Memory B cell (primary cell): Measurements from ENCODE around the gene PNCK.

Source experiments
- ATAC-seq: fragments of 150-1000 bp; cut with Tn5 transposase; 2 replicates; pipeline ENCODE4 v1.10.0; 2021; ENCODE audit warnings: low read depth, mild to moderate bottlenecking, moderate library complexity
- DNase-seq, 2 donors: peaks; one replicate each; pipeline ENCODE4 v3.0.0; 2022; ENCODE audit warnings: low spot score in 2 of 2
- H3K27ac Mint-ChIP-seq: one replicate; pipeline ENCODE4 v1.8.0; 2022; ENCODE audit warnings: mild to moderate bottlenecking, moderate library complexity, mixed read lengths
- H3K27me3 Mint-ChIP-seq: one replicate; pipeline ENCODE4 v1.8.0; 2022; ENCODE audit warnings: mixed read lengths
- H3K36me3 Mint-ChIP-seq: one replicate; pipeline ENCODE4 v1.8.0; 2022; ENCODE audit warnings: mild to moderate bottlenecking, mixed read lengths
- H3K4me1 Mint-ChIP-seq: one replicate; pipeline ENCODE4 v1.8.0; 2022; ENCODE audit warnings: mixed read lengths
- H3K4me3 Mint-ChIP-seq: one replicate; pipeline ENCODE4 v1.8.0; 2022; ENCODE audit warnings: mild to moderate bottlenecking, moderate library complexity, mixed read lengths
- H3K9me3 Mint-ChIP-seq: one replicate; pipeline ENCODE4 v1.8.0; 2022; ENCODE audit warnings: mixed read lengths

PNCK gene

DNA sequence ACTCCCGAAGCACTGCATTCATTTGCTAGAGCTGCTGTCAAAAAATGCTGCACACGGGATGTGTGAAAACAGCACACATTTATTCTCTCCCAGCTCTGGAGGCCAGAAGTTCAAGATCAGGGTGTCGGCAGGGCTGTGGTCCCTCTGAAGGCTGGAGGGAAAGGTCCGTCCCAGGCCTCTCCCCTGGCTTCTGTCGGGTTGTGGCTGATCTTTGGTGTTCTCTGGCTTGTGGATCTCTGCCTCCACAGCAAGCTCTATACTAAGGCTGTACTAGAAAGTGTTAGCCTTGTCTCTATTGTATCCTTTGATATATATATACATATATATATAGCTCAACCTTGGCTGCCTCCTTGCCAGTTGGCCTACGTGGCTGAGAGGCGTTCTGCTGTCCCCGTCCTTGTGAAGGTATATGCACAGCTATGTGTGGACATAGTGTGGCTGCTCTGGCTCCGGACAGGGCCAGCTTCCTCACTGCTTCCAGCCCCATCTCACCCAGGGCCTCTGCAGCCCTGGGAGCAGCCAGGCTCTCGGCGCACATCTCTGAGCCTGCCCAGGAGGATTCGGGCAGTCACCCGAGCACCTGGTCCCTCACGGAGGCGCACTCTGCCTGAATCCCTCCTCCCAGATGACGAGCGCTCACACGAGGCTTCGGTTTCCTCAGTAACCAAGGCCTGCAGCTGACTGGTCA lies 41.6 kb downstream of the PNCK start:
- Mint-ChIP-seq H3K27ac (no peak overlapping the region), H3K36me3 (peaks cover 2% of the 10 kb centered on the region), H3K9me3 (peaks cover 2% of the 10 kb centered on the region), H3K4me3 (no peak overlapping the region), H3K4me1 (peaks cover 2% of the 10 kb centered on the region), H3K27me3 (peaks cover 15% of the 10 kb centered on the region)
- ATAC-seq (no peak), DNase-seq (no peak)

DNA sequence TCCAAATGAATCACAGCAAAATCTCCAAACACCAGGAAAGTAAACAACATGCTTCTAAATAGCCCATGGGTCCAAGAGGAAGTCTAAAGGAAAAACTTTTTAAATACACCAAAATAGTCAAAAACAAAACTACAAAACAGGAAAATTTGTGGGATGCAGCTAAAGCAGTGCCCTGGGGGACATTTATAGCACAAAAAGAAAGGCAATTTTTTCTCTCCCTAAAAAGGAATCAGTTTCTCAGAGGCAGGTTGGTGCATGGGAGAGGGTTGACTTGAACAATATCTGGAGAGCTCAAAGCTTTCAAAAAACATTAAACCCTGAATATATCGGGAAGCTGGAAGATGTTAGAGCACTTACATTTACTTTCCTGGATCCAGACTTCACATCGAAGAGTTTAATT lies 42.3 kb downstream of the PNCK start:
- Mint-ChIP-seq H3K9me3 (peaks cover 2% of the 10 kb centered on the region), H3K4me3 (no peak overlapping the region), H3K27ac (no peak overlapping the region), H3K36me3 (peaks cover 2% of the 10 kb centered on the region), H3K4me1 (peaks cover 2% of the 10 kb centered on the region), H3K27me3 (peaks cover 15% of the 10 kb centered on the region)
- DNase-seq (no peak), ATAC-seq (no peak)

DNA sequence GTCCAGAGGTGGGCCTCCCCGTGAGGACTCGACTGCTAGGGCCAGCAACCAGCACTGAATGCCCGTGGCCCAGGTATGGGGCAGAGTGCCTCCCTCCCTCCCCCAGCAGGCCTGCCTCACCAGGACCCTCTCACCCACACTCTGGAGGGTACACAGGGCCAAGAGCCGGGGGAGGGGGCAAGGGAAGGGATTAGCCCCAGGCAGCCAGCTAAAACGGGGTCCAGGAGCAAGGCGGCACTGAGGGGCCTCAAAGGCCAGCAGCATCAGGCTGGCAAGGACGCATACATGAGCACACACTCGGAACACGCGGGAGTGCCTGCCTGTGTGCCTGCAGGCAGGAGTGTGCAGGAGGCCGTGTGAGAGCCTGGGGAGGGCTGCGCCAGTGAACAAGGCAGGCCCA lies 44.9 kb downstream of the PNCK start:
- peaks cover 2% of the 10 kb centered on the region for H3K4me1 Mint-ChIP-seq
- ATAC-seq (no peak), DNase-seq (no peak)
- peaks cover 2% of the 10 kb centered on the region for H3K36me3 Mint-ChIP-seq
- peaks cover 2% of the 10 kb centered on the region for H3K9me3 Mint-ChIP-seq
- no peak overlapping the region for H3K27ac Mint-ChIP-seq
- H3K4me3 Mint-ChIP-seq, result no peak overlapping the region
- H3K27me3 Mint-ChIP-seq, result peaks cover 10% of the 10 kb centered on the region

DNA sequence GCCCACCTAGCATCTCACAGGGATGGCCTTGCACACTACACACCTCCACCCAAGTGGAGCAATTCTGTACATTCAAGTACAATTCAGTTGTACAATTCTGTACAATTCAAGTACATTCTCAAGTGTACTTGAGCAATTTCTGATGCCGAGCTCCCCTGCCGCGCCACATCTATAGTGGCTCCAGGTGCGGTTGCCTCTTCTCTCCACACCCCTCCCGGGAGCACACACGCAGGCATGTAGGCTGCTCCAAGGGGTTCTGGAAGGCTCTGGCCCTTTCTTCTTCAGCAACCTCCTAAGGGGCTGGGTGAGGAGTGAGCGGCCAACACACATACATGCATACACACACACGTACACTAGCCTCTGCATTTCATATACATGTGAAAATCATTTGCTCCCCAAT lies 45.5 kb downstream of the PNCK start:
- no peak overlapping the region for H3K27ac Mint-ChIP-seq
- DNase-seq (no peak), ATAC-seq (no peak)
- peaks cover 11% of the 10 kb centered on the region for H3K27me3 Mint-ChIP-seq
- H3K9me3 Mint-ChIP-seq, result peaks cover 2% of the 10 kb centered on the region
- no peak overlapping the region for H3K4me3 Mint-ChIP-seq
- H3K36me3 Mint-ChIP-seq, result peaks cover 2% of the 10 kb centered on the region
- peaks cover 2% of the 10 kb centered on the region for H3K4me1 Mint-ChIP-seq

DNA sequence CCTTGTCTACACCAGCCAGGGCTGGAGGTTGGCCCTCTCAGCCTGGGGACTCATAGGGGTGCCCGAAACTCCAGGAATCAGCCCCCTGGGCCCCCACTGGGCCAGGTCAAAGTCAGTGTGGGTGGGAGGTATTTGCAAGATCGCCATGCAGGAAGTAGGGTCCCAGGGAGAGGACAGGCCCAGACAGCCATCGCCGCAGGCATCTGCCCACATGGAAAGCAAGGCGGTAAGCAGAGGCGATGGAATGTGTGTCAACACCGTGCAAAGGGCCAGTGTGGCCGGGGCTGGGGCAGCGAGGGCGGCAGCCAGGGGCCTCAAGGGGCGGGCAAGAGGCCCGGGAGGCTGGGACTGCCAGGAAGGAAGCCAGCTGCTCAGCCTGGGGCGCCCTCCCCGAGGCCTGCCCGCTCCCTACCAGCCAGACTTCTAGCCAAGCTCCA lies 45.9 kb downstream of the PNCK start:
- ATAC-seq (no peak), DNase-seq (no peak)
- H3K4me3 Mint-ChIP-seq, result no peak overlapping the region
- H3K9me3 Mint-ChIP-seq, result peaks cover 2% of the 10 kb centered on the region
- peaks cover 12% of the 10 kb centered on the region for H3K27me3 Mint-ChIP-seq
- H3K27ac Mint-ChIP-seq, result no peak overlapping the region
- H3K36me3 Mint-ChIP-seq, result peaks cover 2% of the 10 kb centered on the region
- peaks cover 2% of the 10 kb centered on the region for H3K4me1 Mint-ChIP-seq

DNA sequence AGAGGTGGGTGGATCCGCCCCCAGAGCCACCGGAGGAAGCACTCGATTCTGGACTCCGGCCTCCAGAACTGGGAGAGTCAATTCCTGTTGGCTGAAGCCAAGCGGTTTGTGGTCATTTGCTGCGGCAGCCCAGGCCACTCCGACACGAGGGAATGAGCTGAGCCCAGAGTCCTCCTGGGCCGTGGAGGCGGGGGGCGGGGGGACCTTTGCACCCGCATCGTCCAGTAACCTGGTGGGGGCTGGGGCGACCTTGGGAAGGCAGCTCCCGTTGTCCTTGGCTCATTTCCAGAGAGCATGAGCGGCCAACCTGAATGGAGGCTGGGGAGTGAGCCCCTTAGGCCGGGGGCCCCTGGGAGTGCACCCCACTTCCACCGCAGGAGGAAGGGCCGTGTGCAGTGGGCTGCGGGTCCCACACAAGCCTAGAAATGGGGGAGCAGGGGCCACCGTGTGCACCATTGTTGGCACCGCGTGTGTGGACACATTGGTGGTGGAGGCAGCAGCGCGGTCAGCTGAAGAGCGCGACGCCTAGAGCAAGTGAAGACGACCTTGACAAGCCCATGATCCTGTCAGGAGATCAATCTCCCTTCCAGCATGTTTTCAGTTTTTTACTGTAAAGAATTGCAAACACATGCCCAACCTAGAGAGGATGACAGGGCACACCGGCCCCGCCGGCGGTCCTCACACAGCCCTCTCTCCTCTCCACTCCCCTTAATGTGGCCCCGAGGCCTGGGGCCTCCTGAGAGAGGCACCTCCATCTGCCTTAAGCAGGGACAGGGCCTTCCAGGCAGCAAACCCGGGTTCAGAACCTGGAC lies 46.5 kb downstream of the PNCK start:
- Mint-ChIP-seq H3K36me3 (peaks cover 2% of the 10 kb centered on the region), H3K9me3 (peaks cover 2% of the 10 kb centered on the region), H3K4me3 (no peak overlapping the region), H3K4me1 (peaks cover 2% of the 10 kb centered on the region), H3K27ac (no peak overlapping the region), H3K27me3 (peaks cover 13% of the 10 kb centered on the region)
- DNase-seq, result no peak
- no peak for ATAC-seq

DNA sequence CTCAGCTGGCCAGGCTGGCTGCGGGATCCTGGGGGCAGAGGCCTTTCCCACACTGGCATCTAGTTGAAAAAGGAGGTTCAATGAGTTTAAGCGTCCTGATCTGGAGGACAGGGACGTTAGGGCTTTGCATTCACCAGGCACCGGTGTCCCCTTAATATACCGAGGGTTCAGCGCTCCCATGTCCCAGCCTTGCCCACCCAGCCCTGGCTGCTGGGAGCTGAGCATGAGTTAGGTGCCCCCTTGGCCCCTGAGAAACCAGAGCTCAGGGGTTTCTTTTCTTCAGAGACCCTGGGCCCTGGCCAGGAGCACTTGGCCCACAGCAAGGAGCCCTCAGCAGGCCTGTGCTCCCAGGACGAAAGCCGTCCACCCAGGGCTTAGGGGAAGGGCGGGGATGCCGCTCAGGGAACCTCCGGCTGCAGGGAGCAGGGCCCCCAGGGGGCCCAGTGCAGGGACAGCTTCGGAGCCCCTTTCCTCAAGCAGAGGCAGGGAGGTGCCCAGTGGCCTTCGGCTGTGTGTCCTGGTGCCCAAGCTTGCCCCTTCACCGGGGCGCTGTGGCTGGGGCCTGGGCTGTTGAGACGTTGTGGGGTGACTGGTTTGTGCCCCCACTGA lies 47.5 kb downstream of the PNCK start:
- Mint-ChIP-seq H3K9me3 (peaks cover 2% of the 10 kb centered on the region), H3K27me3 (peaks cover 14% of the 10 kb centered on the region), H3K36me3 (peaks cover 2% of the 10 kb centered on the region), H3K27ac (no peak overlapping the region), H3K4me1 (peaks cover 2% of the 10 kb centered on the region), H3K4me3 (no peak overlapping the region)
- ATAC-seq (no peak), DNase-seq (no peak)

DNA sequence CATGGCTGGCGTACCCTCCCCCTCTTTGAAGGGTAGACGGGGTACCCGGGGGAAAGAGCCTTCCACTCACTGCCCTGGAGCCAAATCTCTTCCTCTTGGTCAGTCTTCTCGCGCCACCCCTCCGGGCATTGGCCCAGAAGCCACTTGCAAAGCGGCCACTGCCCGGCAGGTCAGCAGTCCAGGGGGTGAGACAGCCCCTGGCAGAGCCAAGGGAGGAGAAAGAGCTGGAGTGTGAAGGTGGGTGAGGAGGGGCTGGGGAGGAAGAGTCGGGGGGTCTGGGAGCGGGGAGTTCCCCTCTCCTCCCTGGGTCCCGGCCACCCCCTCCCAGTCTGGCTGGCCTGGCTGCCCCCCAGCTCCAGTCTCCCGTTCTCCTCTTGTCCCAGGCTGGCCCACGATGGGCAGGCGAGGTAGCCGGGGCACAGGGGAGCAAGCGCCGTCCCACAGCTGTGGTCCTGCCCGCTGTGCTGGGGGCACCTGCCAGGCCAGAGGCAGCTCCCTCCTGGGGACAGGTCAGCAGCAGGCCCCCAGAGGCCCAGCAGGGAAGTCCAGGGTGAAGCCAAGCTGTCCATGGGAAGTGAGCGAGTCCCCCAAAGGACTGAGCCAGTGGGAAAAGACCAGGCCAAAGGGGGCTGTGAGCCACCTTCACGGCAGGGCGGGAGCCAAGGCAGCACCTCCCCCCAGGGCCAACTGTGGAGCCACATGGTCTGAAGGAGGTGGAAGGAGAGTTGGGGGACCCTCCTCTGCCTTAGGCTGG lies 48.2 kb downstream of the PNCK start:
- Mint-ChIP-seq H3K9me3 (no peaks in the 10 kb centered on the region), H3K27ac (no peak overlapping the region), H3K27me3 (peaks cover 12% of the 10 kb centered on the region), H3K4me1 (peaks cover 2% of the 10 kb centered on the region), H3K36me3 (no peaks in the 10 kb centered on the region), H3K4me3 (no peak overlapping the region)
- DNase-seq (no peak), ATAC-seq (no peak)

DNA sequence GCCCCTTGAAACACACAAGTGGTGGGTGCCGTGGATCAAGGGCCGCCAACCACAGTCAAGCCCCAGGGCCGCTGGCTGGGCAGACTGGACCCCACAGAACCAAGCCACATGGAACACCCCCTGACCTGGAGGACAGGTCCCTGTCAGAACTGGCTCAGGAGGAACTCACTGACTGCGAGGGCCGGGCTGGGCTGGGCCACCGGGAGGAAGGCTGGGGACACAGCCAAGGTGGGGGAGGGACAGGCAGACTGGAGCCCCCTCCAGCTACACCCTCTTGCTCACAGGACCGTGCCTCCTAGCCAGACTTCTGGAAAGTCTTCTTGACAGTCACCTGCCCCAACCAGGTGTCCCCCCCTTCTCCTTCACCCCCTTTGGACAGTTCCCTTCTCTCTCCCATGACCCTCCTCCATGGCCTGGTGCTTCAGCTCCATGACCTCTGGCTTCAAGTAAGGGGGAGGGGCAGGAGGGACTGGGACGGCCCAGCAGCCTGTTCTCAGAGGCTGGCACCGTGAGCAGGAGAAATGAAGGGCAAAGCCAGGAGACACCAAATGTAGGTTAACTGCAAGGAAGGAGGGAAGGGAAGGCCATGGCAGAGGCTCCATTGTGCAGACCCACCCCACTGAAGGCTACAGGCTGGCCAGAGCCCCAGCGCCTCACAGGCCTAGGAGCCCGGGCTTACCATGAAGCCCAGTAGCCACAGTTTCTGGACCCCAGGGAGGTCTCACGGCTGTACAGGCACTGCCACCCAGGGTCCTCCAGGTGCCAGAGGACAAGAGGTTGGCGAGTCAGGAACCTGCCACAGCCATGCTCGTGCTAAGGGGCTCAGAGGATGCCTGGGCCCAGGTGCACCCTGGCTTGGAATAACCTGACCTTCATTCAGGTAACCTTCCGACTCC lies 49.2 kb downstream of the PNCK start:
- DNase-seq (no peak), ATAC-seq (no peak)
- Mint-ChIP-seq H3K27ac (no peak overlapping the region), H3K4me1 (peaks cover 2% of the 10 kb centered on the region), H3K9me3 (no peaks in the 10 kb centered on the region), H3K4me3 (no peak overlapping the region), H3K27me3 (peaks cover 9% of the 10 kb centered on the region), H3K36me3 (no peaks in the 10 kb centered on the region)

DNA sequence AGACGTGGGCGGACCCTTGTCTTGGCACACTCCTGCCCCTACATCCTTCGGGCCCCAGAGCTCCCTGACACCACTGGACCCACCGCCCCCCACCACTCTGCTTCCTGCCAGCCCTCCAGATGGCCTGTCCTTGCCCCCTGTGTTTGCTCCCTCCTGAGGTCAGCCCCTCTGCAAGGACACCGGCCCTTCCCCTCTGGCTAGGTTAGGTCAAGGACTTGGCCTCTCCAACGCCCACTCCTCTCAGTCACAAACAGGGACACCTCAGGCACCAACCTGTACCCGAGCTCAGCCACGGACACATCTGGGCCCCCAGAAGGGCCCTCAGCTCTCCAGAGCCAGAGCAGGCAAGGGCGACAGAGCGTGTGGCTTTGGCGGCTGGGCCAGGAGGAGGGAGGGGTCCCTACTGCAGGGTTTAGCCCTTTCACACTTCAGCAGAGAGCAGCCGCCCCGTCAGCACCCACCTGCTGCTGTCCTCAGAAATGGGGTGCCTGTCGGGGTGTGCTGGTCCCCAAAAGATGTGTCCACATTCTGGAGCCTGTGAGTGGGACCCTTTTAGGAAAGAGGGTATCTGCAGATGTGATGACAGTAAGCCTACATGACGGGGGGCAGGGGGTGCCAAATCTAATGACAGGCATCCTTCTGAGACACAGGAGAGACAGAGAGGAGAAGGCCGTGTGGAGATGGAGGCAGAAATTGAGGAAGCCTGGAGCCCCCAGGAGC lies 50.1 kb downstream of the PNCK start:
- peaks cover 2% of the 10 kb centered on the region for H3K4me1 Mint-ChIP-seq
- no peak overlapping the region for H3K4me3 Mint-ChIP-seq
- no peaks in the 10 kb centered on the region for H3K9me3 Mint-ChIP-seq
- no peaks in the 10 kb centered on the region for H3K36me3 Mint-ChIP-seq
- peaks cover 9% of the 10 kb centered on the region for H3K27me3 Mint-ChIP-seq
- no peak for DNase-seq
- no peak for ATAC-seq
- H3K27ac Mint-ChIP-seq, result no peak overlapping the region

DNA sequence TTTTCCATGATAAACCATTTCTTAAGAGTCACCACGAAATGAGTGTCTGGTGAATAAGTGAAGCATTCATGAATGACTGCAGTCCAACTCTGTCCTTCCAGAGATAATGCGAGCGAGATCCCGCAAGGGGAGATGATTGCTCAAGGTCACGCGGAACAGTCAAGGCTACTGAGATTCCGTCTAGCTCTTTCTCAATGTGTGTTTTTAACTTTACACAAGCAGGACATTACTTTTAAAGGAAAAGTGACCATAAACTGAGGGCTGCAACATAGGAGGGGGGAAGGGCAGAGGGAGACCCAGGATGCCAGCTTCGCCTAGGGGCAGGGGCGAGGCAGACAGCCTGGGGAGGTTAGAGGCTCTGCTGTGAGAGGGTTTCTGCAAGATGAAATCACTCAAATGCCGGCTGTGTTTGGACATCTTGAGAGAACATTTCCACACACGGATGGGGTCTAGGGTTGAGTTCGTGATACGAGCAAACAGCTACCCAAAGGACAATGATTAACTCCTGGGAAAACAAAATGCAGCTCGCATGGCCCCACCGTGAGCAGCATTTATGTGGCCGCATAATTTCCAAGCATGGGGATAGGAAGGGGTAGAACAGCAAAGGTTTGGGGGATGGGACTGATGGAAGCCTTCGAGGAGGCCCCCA lies 50.8 kb downstream of the PNCK start:
- no peak for ATAC-seq
- Mint-ChIP-seq H3K9me3 (no peaks in the 10 kb centered on the region), H3K36me3 (no peaks in the 10 kb centered on the region), H3K4me3 (no peak overlapping the region), H3K27ac (no peak overlapping the region), H3K27me3 (peaks cover 9% of the 10 kb centered on the region), H3K4me1 (peaks cover 2% of the 10 kb centered on the region)
- no peak for DNase-seq

DNA sequence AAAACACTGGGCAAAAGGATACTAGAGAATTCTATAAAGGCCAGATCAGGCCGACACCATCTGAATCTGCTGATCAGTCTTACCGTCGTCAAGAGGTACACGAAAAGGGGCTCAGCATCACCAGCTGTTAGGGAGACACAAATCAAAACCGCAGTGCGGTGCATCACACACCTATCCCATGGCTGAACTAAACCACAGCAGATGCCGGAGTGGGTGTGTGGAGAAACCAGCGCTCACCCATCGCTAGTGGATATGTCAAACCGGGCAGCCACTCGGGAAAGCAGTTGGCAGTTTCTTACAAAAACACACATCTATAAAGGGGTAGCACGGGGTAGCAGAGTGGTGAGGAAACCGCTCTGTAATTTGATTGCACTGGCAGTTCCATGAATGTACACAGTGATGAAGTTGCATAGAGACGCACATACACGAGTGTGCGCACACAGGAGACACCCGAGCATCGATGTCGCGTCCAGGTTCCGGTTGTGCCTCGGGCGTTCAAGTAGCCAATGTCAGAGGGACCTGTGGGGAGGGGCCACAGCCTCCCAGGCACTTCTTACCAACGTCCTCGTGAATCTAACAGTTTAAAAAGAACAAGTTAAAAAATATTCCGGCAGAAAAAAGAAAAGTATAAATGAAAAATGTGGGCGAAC lies 51.5 kb downstream of the PNCK start:
- H3K27ac Mint-ChIP-seq, result no peak overlapping the region
- no peak overlapping the region for H3K4me3 Mint-ChIP-seq
- peaks cover 2% of the 10 kb centered on the region for H3K4me1 Mint-ChIP-seq
- DNase-seq, result no peak
- H3K27me3 Mint-ChIP-seq, result peaks cover 9% of the 10 kb centered on the region
- H3K36me3 Mint-ChIP-seq, result no peaks in the 10 kb centered on the region
- no peak for ATAC-seq
- no peaks in the 10 kb centered on the region for H3K9me3 Mint-ChIP-seq
